T-helper 1 cell treated with Interleukin-12 subunit alpha and Interleukin-12 subunit beta and Interleukin-4 antibody, amounts not matched to agents 30 μg/mL and 1 μg/mL, for 36 hours (primary cell): ENCODE results near the gene ST6GALNAC3.

Experiments
- H3K27ac Mint-ChIP-seq: one replicate; pipeline ENCODE4 v1.8.0; 2021; ENCODE audit warnings: mild to moderate bottlenecking, mixed read lengths
- H3K27me3 Mint-ChIP-seq: one replicate; pipeline ENCODE4 v1.8.0; 2021; ENCODE audit warnings: low read depth, mixed read lengths
- H3K36me3 Mint-ChIP-seq: one replicate; pipeline ENCODE4 v1.8.0; 2021; ENCODE audit warnings: low read depth, mixed read lengths
- H3K4me1 Mint-ChIP-seq: one replicate; pipeline ENCODE4 v1.8.0; 2021; ENCODE audit warnings: low read depth, mixed read lengths
- H3K4me3 Mint-ChIP-seq: one replicate; pipeline ENCODE4 v1.8.0; 2021; ENCODE audit warnings: mild to moderate bottlenecking, moderate library complexity, mixed read lengths
- H3K9me3 Mint-ChIP-seq: one replicate; pipeline ENCODE4 v1.8.0; 2021; ENCODE audit warnings: mixed read lengths

The ST6GALNAC3 gene

GRCh38 chr1:76583235-76583868 lies 508.8 kb downstream of the ST6GALNAC3 start:
- Mint-ChIP-seq H3K4me3 (no peak overlapping the region), H3K36me3 (no peaks in the 10 kb centered on the region), H3K4me1 (no peaks in the 10 kb centered on the region), H3K9me3 (no peaks in the 10 kb centered on the region), H3K27ac (no peak overlapping the region), H3K27me3 (no peaks in the 10 kb centered on the region)

- H3K4me1 Mint-ChIP-seq = no peaks in the 10 kb centered on the region
- no peak overlapping the region for H3K27ac Mint-ChIP-seq
- H3K4me3 Mint-ChIP-seq = no peak overlapping the region
These were observed 509.4 kb downstream of the ST6GALNAC3 start for GRCh38 chr1:76583875-76584477.

GRCh38 chr1:76585980-76586674 lies 511.6 kb downstream of the ST6GALNAC3 start:
- no peaks in the 10 kb centered on the region for H3K4me1 Mint-ChIP-seq
- H3K27me3 Mint-ChIP-seq = no peaks in the 10 kb centered on the region
- H3K27ac Mint-ChIP-seq = no peak overlapping the region
- H3K4me3 Mint-ChIP-seq = no peak overlapping the region
- no peaks in the 10 kb centered on the region for H3K9me3 Mint-ChIP-seq
- no peaks in the 10 kb centered on the region for H3K36me3 Mint-ChIP-seq

More at GRCh38 chr1:76583875-76584477, 509.4 kb downstream of the ST6GALNAC3 start:
- Mint-ChIP-seq H3K36me3 (no peaks in the 10 kb centered on the region), H3K27me3 (no peaks in the 10 kb centered on the region), H3K9me3 (no peaks in the 10 kb centered on the region)

GRCh38 chr1:76587212-76587611 lies 512.7 kb downstream of the ST6GALNAC3 start:
- Mint-ChIP-seq H3K36me3 (no peaks in the 10 kb centered on the region), H3K27ac (no peak overlapping the region), H3K27me3 (no peaks in the 10 kb centered on the region), H3K9me3 (no peaks in the 10 kb centered on the region), H3K4me1 (no peaks in the 10 kb centered on the region), H3K4me3 (no peak overlapping the region)

GRCh38 chr1:76591461-76591860 lies 516.9 kb downstream of the ST6GALNAC3 start:
- no peaks in the 10 kb centered on the region for H3K9me3 Mint-ChIP-seq
- H3K4me1 Mint-ChIP-seq = no peaks in the 10 kb centered on the region
- no peaks in the 10 kb centered on the region for H3K36me3 Mint-ChIP-seq
- no peaks in the 10 kb centered on the region for H3K27me3 Mint-ChIP-seq
- no peak overlapping the region for H3K4me3 Mint-ChIP-seq
- H3K27ac Mint-ChIP-seq = no peak overlapping the region

GRCh38 chr1:76591963-76592362 lies 517.4 kb downstream of the ST6GALNAC3 start:
- Mint-ChIP-seq H3K9me3 (no peaks in the 10 kb centered on the region), H3K27ac (no peak overlapping the region), H3K27me3 (no peaks in the 10 kb centered on the region), H3K36me3 (no peaks in the 10 kb centered on the region), H3K4me1 (no peaks in the 10 kb centered on the region), H3K4me3 (no peak overlapping the region)

- Mint-ChIP-seq H3K36me3 (no peaks in the 10 kb centered on the region), H3K27ac (no peak overlapping the region), H3K4me1 (no peaks in the 10 kb centered on the region), H3K9me3 (no peaks in the 10 kb centered on the region), H3K4me3 (no peak overlapping the region), H3K27me3 (no peaks in the 10 kb centered on the region)
These were observed 518.6 kb downstream of the ST6GALNAC3 start for GRCh38 chr1:76593141-76593540.

- Mint-ChIP-seq H3K27me3 (no peaks in the 10 kb centered on the region), H3K4me3 (no peak overlapping the region), H3K4me1 (no peaks in the 10 kb centered on the region), H3K27ac (no peak overlapping the region), H3K36me3 (no peaks in the 10 kb centered on the region), H3K9me3 (no peaks in the 10 kb centered on the region)
These were observed 519.1 kb downstream of the ST6GALNAC3 start for GRCh38 chr1:76593618-76594017.

- H3K9me3 Mint-ChIP-seq = no peaks in the 10 kb centered on the region
- H3K4me1 Mint-ChIP-seq = no peaks in the 10 kb centered on the region
- no peaks in the 10 kb centered on the region for H3K36me3 Mint-ChIP-seq
- H3K27me3 Mint-ChIP-seq = no peaks in the 10 kb centered on the region
- H3K27ac Mint-ChIP-seq = no peak overlapping the region
- H3K4me3 Mint-ChIP-seq = no peak overlapping the region
These were observed 520.5 kb downstream of the ST6GALNAC3 start for GRCh38 chr1:76595024-76595423.

GRCh38 chr1:76601465-76601864 lies 526.9 kb downstream of the ST6GALNAC3 start:
- H3K27ac Mint-ChIP-seq = no peak overlapping the region
- H3K4me1 Mint-ChIP-seq = no peaks in the 10 kb centered on the region
- H3K9me3 Mint-ChIP-seq = no peaks in the 10 kb centered on the region
- no peaks in the 10 kb centered on the region for H3K36me3 Mint-ChIP-seq
- H3K27me3 Mint-ChIP-seq = no peaks in the 10 kb centered on the region
- H3K4me3 Mint-ChIP-seq = no peak overlapping the region

- Mint-ChIP-seq H3K4me1 (no peaks in the 10 kb centered on the region), H3K36me3 (no peaks in the 10 kb centered on the region), H3K4me3 (no peak overlapping the region), H3K9me3 (no peaks in the 10 kb centered on the region), H3K27me3 (no peaks in the 10 kb centered on the region), H3K27ac (no peak overlapping the region)
These were observed 533.2 kb downstream of the ST6GALNAC3 start for GRCh38 chr1:76607717-76608116.

- H3K36me3 Mint-ChIP-seq = no peaks in the 10 kb centered on the region
- H3K4me1 Mint-ChIP-seq = no peaks in the 10 kb centered on the region
- H3K27me3 Mint-ChIP-seq = no peaks in the 10 kb centered on the region
- no peak overlapping the region for H3K4me3 Mint-ChIP-seq
- H3K27ac Mint-ChIP-seq = no peak overlapping the region
- no peaks in the 10 kb centered on the region for H3K9me3 Mint-ChIP-seq
These were observed 537.4 kb downstream of the ST6GALNAC3 start for GRCh38 chr1:76611770-76612445.

- no peaks in the 10 kb centered on the region for H3K27me3 Mint-ChIP-seq
- H3K4me1 Mint-ChIP-seq = no peaks in the 10 kb centered on the region
- no peak overlapping the region for H3K4me3 Mint-ChIP-seq
- no peaks in the 10 kb centered on the region for H3K9me3 Mint-ChIP-seq
- no peak overlapping the region for H3K27ac Mint-ChIP-seq
- H3K36me3 Mint-ChIP-seq = no peaks in the 10 kb centered on the region
These were observed 539.3 kb downstream of the ST6GALNAC3 start for GRCh38 chr1:76613886-76614285.

GRCh38 chr1:76615253-76616035 lies 540.9 kb downstream of the ST6GALNAC3 start:
- no peaks in the 10 kb centered on the region for H3K36me3 Mint-ChIP-seq
- H3K4me1 Mint-ChIP-seq = no peaks in the 10 kb centered on the region
- no peaks in the 10 kb centered on the region for H3K27me3 Mint-ChIP-seq
- no peak overlapping the region for H3K4me3 Mint-ChIP-seq
- no peaks in the 10 kb centered on the region for H3K9me3 Mint-ChIP-seq
- no peak overlapping the region for H3K27ac Mint-ChIP-seq
